PFSK-1 (cell line): ENCODE data around the gene ALKAL2. TPM values are rescaled to one million over a fixed set of nuclear protein-coding genes. Genes with fewer than 3 reads are reported as not detected.

Experiments used
- FOXP2 ChIP-seq: optimal IDR thresholded peaks from 2 replicates; pipeline ENCODE3; 2011; ENCODE audit warnings: borderline replicate concordance, control low read depth, inconsistent platforms; ENCODE audit not compliant: insufficient read depth; ENCODE audit errors: extremely low read length, extremely low read depth
- POLR2AphosphoS5 ChIP-seq: IDR thresholded peaks from 2 replicates; pipeline ENCODE4 v1.6.1; 2012; ENCODE audit warnings: low read depth, mild to moderate bottlenecking, control low read depth, low read length, moderate library complexity
- SIN3A ChIP-seq: IDR thresholded peaks from 2 replicates; pipeline ENCODE4 v1.6.1; 2012; ENCODE audit warnings: mild to moderate bottlenecking, low read length, moderate library complexity, borderline replicate concordance; ENCODE audit not compliant: insufficient read depth
- TAF1 ChIP-seq: IDR thresholded peaks from 2 replicates; pipeline ENCODE4 v1.6.1; 2012; ENCODE audit warnings: low read length, control low read depth, borderline replicate concordance; ENCODE audit not compliant: insufficient read depth
- polyA plus RNA-seq: library from polyadenylated mRNA; unstranded; fragments of >200 nt; gene quantifications from one replicate; pipeline ENCODE4 v1.2.1, GENCODE V29; 2012; ENCODE audit warnings: low read depth, missing spikeins; ENCODE audit not compliant: insufficient read length
- TF ChIP-seq, protein P1 (sequence below), 2 experiments: IDR thresholded peaks; 2 replicates each; pipeline versions ENCODE4 v1.6.1 to v1.8.0; 2011 to 2012; ENCODE audit warnings: low read depth in 2 of 2, low read length in 2 of 2, control low read depth in 1 of 2, inconsistent platforms in 1 of 2, mild to moderate bottlenecking in 1 of 2, moderate library complexity in 1 of 2; ENCODE audit not compliant: insufficient read depth in 1 of 2

Gene ALKAL2, protein sequence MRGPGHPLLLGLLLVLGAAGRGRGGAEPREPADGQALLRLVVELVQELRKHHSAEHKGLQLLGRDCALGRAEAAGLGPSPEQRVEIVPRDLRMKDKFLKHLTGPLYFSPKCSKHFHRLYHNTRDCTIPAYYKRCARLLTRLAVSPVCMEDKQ
- polyA plus RNA-seq: 18.1 TPM

DNA sequence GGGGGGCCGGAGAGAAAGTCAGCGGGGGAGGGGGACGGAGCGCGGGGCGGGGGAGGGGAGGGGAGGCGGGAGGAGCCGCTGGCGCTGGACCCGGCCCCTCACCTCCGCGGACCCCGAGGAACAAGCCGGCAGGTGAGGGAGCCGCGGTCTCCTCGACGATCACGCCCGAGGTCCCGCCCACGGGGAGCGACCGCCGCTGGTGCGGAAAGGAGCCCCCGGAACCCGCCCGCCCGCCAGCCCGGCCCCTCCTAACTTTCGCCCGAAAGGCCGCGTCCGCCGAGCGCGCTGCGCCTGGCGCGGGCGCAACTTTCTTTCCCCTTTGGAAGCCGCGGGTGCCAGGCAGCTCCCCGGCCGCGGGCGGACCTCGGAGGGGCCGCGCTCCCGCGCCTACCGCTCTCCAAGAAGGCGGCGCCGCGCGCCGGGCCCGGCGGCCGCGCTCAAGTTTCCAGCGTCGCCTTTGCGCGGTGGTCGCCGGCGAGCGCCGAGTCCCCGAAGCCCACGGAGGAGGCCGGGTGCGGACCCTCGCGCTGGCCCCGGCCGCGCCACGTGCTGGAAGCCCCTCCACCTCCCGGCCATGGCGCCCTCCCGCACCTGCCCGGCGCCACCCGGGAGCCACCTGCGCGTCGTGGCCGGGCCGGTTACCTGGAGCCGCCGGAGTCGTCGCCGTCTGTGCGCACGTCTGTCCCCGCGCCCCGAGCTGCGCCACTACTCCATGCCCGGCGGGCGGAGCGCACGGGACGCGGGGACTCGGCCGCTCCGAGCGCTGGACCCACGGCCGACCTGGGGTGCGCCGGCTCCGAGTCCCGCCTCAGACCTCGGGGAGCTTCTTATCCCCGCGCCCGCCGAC, at the start of gene ALKAL2:
Gene ALKAL2, minus strand, starts transcription at position 181 of the 847 bp plus-strand sequence. CDS start 256 bp downstream, outside the sequence.
- TF ChIP-seq SIN3A (no peak), FOXP2 (no peak), POLR2AphosphoS5 (no peak), TAF1 (no peak)
- TF ChIP-seq, protein P1, sequence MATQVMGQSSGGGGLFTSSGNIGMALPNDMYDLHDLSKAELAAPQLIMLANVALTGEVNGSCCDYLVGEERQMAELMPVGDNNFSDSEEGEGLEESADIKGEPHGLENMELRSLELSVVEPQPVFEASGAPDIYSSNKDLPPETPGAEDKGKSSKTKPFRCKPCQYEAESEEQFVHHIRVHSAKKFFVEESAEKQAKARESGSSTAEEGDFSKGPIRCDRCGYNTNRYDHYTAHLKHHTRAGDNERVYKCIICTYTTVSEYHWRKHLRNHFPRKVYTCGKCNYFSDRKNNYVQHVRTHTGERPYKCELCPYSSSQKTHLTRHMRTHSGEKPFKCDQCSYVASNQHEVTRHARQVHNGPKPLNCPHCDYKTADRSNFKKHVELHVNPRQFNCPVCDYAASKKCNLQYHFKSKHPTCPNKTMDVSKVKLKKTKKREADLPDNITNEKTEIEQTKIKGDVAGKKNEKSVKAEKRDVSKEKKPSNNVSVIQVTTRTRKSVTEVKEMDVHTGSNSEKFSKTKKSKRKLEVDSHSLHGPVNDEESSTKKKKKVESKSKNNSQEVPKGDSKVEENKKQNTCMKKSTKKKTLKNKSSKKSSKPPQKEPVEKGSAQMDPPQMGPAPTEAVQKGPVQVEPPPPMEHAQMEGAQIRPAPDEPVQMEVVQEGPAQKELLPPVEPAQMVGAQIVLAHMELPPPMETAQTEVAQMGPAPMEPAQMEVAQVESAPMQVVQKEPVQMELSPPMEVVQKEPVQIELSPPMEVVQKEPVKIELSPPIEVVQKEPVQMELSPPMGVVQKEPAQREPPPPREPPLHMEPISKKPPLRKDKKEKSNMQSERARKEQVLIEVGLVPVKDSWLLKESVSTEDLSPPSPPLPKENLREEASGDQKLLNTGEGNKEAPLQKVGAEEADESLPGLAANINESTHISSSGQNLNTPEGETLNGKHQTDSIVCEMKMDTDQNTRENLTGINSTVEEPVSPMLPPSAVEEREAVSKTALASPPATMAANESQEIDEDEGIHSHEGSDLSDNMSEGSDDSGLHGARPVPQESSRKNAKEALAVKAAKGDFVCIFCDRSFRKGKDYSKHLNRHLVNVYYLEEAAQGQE (IDR thresholded peaks at IDR 0.05; ENCODE audit: insufficient read depth in 1 of 2, low read depth in 2 of 2, low read length in 2 of 2): no peak

DNA sequence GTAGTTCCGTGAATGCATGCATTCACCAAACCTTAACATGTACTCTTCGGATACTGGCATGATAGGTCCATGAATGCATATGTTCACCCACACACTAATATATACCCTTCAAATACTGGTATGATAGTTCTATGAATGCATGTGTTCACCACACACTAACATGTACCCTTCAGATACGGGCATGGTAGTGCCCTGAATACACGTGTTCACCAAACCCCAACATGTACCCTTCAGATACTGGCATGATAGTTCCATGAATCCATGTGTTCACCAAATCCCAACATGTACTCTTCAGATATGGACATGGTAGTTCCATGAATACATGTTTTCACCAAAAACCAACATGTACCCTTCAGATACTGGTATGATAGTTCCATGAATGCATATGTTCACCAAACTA, 48.5 kb upstream of the ALKAL2 start:
- TF ChIP-seq FOXP2: no peak
- no peak for TF ChIP-seq SIN3A
- no peak for TF ChIP-seq POLR2AphosphoS5
- TF ChIP-seq, protein P1 (IDR thresholded peaks at IDR 0.05; ENCODE audit: insufficient read depth in 1 of 2, low read depth in 2 of 2, low read length in 2 of 2): no peak
- TF ChIP-seq TAF1: no peak

DNA sequence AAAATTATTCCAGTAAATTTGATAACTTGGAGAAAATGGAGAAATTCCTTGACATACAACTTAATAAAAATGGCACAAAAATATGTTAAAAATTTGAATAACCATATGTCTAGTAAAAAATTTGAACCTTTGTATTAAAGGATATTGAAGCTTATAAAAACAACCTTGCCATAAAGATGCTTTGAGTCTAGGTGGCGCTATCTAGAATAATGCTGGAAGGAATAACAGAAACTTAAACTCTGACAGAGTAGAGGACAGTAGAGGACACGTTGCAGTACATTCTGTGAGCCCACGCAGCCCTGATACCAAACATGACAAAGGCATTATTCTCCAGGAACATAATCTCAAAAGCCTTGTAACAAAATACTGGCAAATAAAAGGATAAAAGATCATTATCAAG, 44.7 kb upstream of the ALKAL2 start:
- no peak for TF ChIP-seq SIN3A
- TF ChIP-seq TAF1: no peak
- no peak for TF ChIP-seq FOXP2
- TF ChIP-seq, protein P1 (IDR thresholded peaks at IDR 0.05; ENCODE audit: insufficient read depth in 1 of 2, low read depth in 2 of 2, low read length in 2 of 2): no peak
- no peak for TF ChIP-seq POLR2AphosphoS5

DNA sequence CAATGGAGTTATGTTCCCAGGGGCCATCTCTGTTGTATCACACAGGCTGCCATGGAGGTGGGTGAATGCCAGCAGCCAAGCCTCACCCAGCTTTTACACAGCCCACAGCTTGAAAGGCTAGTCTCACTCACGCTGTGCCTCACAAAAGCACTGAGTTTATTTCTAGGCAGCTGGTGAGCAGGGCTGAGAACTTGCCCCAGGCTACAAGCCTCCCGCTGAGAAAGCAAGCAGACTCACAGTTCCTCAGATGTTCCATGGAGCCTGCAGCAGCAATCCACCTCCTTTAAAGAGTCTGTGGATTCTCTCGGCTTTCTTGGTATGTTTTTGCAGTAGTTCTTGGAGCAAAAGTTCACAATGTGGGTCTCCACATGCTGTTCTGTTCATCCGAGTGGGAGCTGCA, 40.9 kb upstream of the ALKAL2 start:
- no peak for TF ChIP-seq POLR2AphosphoS5
- TF ChIP-seq, protein P1 (IDR thresholded peaks at IDR 0.05; ENCODE audit: insufficient read depth in 1 of 2, low read depth in 2 of 2, low read length in 2 of 2): no peak
- no peak for TF ChIP-seq FOXP2
- TF ChIP-seq SIN3A: no peak
- TF ChIP-seq TAF1: no peak
